A673 (cell line): ENCODE data around the gene CERS2. TPM values are rescaled to one million over a fixed set of nuclear protein-coding genes. Genes with fewer than 3 reads are reported as not detected.
A peak's percentile ranks its signal among the peaks of the same experiment; 100 is the strongest.

Source experiments
- BruUV-seq: library from RNA; stranded (reverse); fragments of 400-500 nt; replicated peaks from 2 replicates; lab custom pipeline; 2021; lab: Mats Ljungman, UMichigan
- CTCF ChIA-PET: fragments of 300-600 bp; sonication (Branson Sonifier 250); formaldehyde crosslinking; loops from one replicate; lab custom pipeline; 2022; ENCODE audit warnings: antibody characterized with exemption; lab: Charles Lee
- POLR2A ChIA-PET: fragments of 300-600 bp; sonication (Branson Sonifier 250); formaldehyde crosslinking; loops from one replicate; lab custom pipeline; 2022; ENCODE audit warnings: antibody characterized with exemption; ENCODE audit not compliant: low non-redundant PET; lab: Charles Lee
- DNase-seq: peaks from one replicate; pipeline ENCODE4 v3.0.0-alpha.2; 2015; ENCODE audit warnings: low spot score
- H3K27ac ChIP-seq: fragments of 200-600 bp; sonication (generic); 2 replicates; pipeline ENCODE4 v1.5.1; 2016; ENCODE audit warnings: mixed run types, low read depth, mild to moderate bottlenecking, mixed read lengths, antibody characterized with exemption, low read length; ENCODE audit not compliant: poor library complexity, severe bottlenecking
- H3K27me3 ChIP-seq: fragments of 200-600 bp; sonication (generic); replicated peaks from 2 replicates; pipeline ENCODE4 v1.6.1; 2017; ENCODE audit warnings: mixed run types, low read depth, mild to moderate bottlenecking, mixed read lengths, antibody characterized with exemption, low read length; ENCODE audit not compliant: insufficient read depth, poor library complexity
- H3K36me3 ChIP-seq: fragments of 200-600 bp; sonication (generic); 2 replicates; pipeline ENCODE4 v1.6.1; 2016; ENCODE audit warnings: mixed run types, mild to moderate bottlenecking, mixed read lengths, antibody characterized with exemption, low read length; ENCODE audit not compliant: insufficient read depth, poor library complexity, severe bottlenecking
- H3K4me1 ChIP-seq: fragments of 200-600 bp; sonication (generic); 2 replicates; pipeline ENCODE4 v1.6.1; 2017; ENCODE audit warnings: mixed run types, mild to moderate bottlenecking, mixed read lengths, antibody characterized with exemption, low read length; ENCODE audit not compliant: insufficient read depth, poor library complexity, severe bottlenecking
- H3K4me3 ChIP-seq: fragments of 200-600 bp; sonication (generic); 2 replicates; pipeline ENCODE4 v1.5.1; 2016; ENCODE audit warnings: low read depth, mixed run types, mild to moderate bottlenecking, mixed read lengths, low read length; ENCODE audit not compliant: poor library complexity, severe bottlenecking
- H3K9me3 ChIP-seq: fragments of 200-600 bp; sonication (generic); 2 replicates; pipeline ENCODE4 v1.6.1; 2016; ENCODE audit warnings: mixed run types, low read depth, mild to moderate bottlenecking, mixed read lengths, antibody characterized with exemption, low read length; ENCODE audit not compliant: poor library complexity, severe bottlenecking
- EZH2 ChIP-seq: fragments of 200-600 bp; sonication (generic); IDR thresholded peaks from 2 replicates; pipeline ENCODE4 v1.6.1; 2017; ENCODE audit warnings: borderline replicate concordance, low read depth, mild to moderate bottlenecking, mixed read lengths, antibody characterized with exemption, low read length; ENCODE audit not compliant: poor library complexity, severe bottlenecking
- intact Hi-C: fragments of 100-400 bp; cut with micrococcal nuclease; formaldehyde crosslinking; loops from one replicate; pipeline ENCODE4 v1.10.0; 2022; ENCODE audit not compliant: unreplicated experiment
- total RNA-seq: library from RNA; stranded (reverse); gene quantifications from 2 replicates; pipeline ENCODE4 v1.2.3, GENCODE V29; 2021
- TF ChIP-seq, protein P1 (sequence below): fragments of 300-800, 200-600 bp; sonication (generic); conservative IDR thresholded peaks from 2 replicates; pipeline ENCODE4 v1.5.1; 2017; ENCODE audit warnings: low read depth, mild to moderate bottlenecking, antibody characterized with exemption, low read length, moderate library complexity, mixed read lengths

The CERS2 gene
- total RNA-seq, 1 experiment from 2014 or later = 239 TPM

DNA sequence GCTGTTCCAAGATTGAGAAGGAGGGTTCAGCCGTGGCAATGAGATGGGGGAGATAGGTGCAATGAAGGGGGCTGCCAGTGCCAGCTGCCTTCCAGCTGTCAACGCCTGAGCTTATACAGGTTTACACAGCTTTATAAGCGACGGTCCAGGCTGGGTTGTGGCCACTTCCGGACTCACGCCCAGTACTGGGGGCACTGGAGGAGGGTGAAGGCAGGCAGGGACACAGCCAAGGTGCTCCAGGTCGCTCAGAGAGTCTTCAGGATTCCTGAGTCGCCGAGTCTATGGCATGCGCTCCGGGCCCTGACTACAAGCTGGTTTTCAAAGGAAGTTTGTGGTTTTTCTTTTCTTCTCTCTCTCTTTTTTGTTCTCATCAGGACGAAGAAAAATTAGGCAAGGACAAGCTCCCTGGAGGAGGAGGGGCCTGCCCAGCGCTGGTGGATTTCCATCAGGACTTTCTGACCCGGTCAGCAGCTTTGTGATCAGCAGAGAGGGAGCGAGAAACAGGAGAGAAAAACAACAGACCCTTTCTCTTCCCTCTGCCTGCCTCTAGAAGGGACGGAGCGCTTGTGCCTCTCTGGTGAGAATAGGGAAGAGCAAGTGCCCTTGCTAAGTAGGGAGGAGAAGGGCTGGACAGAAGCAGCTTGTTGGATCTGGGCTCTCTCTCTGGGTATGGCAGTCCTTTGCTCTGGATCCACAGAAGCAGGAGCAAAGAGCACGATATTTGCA, 31.9 kb upstream of the CERS2 start, which contains the start of gene MINDY1:
TSS of gene MINDY1 (minus strand) at position 576 of the 726 bp plus-strand sequence. CDS start 4,285 bp downstream, outside the sequence.
- peaks cover 24% of the 10 kb centered on the region for H3K4me1 ChIP-seq
- intact Hi-C loops = no loop called here
- BruUV-seq = TSS peak; percentile 76
- POLR2A ChIA-PET = interaction anchor here (0.6 kb wide), 2 partner anchors 11 to 76 kb away, joined by 3 read pairs; no protein-coding TSS in a partner anchor
- peak; percentile 87 for DNase-seq
- CTCF ChIA-PET = interaction anchor here (0.6 to 2.9 kb wide), 5 partner anchors 10 to 85 kb away, joined by 3 to 26 read pairs (median 3); no protein-coding TSS in a partner anchor
- no peaks in the 10 kb centered on the region for H3K27me3 ChIP-seq
- H3K27ac ChIP-seq = peak within 1 kb of the TSS; percentile 90
- no peak for TF ChIP-seq EZH2
- TF ChIP-seq, protein P1, sequence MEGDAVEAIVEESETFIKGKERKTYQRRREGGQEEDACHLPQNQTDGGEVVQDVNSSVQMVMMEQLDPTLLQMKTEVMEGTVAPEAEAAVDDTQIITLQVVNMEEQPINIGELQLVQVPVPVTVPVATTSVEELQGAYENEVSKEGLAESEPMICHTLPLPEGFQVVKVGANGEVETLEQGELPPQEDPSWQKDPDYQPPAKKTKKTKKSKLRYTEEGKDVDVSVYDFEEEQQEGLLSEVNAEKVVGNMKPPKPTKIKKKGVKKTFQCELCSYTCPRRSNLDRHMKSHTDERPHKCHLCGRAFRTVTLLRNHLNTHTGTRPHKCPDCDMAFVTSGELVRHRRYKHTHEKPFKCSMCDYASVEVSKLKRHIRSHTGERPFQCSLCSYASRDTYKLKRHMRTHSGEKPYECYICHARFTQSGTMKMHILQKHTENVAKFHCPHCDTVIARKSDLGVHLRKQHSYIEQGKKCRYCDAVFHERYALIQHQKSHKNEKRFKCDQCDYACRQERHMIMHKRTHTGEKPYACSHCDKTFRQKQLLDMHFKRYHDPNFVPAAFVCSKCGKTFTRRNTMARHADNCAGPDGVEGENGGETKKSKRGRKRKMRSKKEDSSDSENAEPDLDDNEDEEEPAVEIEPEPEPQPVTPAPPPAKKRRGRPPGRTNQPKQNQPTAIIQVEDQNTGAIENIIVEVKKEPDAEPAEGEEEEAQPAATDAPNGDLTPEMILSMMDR = peak; percentile 51
- H3K9me3 ChIP-seq = no peaks in the 10 kb centered on the region
- H3K36me3 ChIP-seq = no peaks in the 10 kb centered on the region
- peak within 1 kb of the TSS; percentile 95 for H3K4me3 ChIP-seq

DNA sequence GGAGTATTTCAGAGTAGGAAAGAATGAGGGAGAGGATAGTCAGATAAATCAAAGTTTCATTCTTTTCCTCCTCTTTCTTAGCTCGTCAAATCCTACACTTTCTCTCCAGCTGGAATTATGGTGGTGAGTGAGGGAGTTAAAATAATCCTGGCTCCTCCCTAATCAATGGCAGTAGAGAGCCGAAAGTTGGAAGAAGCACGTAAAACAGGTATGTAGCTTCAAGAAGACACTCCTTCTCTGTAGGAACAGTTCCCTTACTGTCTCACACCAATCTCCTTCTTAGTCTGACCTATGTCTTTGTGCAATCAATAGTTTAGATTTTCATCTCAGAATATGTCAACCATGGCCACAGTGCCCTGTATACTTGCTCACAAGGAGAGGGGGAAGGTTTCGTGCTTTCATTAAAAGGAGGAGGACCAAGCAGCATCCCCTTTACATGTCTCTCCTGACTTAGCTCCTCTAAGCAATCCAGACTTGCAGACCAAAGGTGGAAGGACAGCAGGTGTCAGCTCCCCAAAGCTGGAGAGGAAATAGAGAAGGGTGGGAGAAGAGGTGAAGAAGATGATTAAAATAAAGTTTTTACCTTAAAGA, 31.2 kb upstream of the CERS2 start:
- ChIA-PET CTCF (interaction anchor here (0.6 to 2.9 kb wide), 4 partner anchors 9 to 84 kb away, joined by 3 to 26 read pairs (median 3); no protein-coding TSS in a partner anchor), POLR2A (interaction anchor here (0.6 kb wide), 1 partner anchor 434 kb away, joined by 6 read pairs; no protein-coding TSS in a partner anchor)
- Histone ChIP-seq H3K4me3 (peak overlapping the region; percentile 50), H3K9me3 (no peaks in the 10 kb centered on the region), H3K36me3 (no peaks in the 10 kb centered on the region), H3K4me1 (peaks cover 24% of the 10 kb centered on the region), H3K27me3 (no peaks in the 10 kb centered on the region), H3K27ac (peak overlapping the region; percentile 76)
- intact Hi-C loops = no loop called here
- DNase-seq = no peak
- no TSS peak for BruUV-seq
- TF ChIP-seq, protein P1 = no peak
- no peak for TF ChIP-seq EZH2

DNA sequence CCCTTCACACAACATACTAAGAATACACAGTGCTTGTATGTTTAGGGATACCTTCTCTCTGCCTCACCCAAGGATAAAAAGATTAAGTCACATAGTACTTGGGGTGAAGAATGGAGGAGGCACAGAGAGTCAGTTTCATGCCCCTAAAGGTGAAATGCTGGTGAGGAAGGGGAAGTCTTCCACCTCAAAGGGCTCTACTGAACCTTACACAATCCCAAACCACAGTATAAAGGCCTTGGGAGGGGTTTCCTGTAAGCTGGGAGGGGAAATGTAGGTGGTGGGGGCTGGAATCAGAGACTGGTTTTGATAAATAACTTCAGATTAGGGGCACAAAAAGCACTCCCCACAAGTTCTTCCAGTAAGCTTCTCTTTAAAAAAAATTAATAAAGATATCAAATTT, 28.5 kb upstream of the CERS2 start:
- intact Hi-C loops = no loop called here
- Histone ChIP-seq H3K9me3 (no peaks in the 10 kb centered on the region), H3K36me3 (no peaks in the 10 kb centered on the region), H3K27me3 (no peaks in the 10 kb centered on the region), H3K4me3 (no peak overlapping the region), H3K4me1 (peaks cover 14% of the 10 kb centered on the region), H3K27ac (no peak overlapping the region)
- DNase-seq = no peak
- TF ChIP-seq, protein P1 = no peak
- no peak for TF ChIP-seq EZH2
- ChIA-PET CTCF (no interaction called here), POLR2A (no interaction called here)
- no TSS peak for BruUV-seq
